Stimulated activated CD4-positive, alpha-beta T cell treated with anti-CD3 and anti-CD28 coated beads, Interleukin-1b, Interleukin-23, amount 100 ng/mL, for 48 hours (primary cell): Measurements from ENCODE around the gene SMC3.

Experiments
- DNase-seq: peaks from one replicate; pipeline ENCODE4 v3.0.0-alpha.2; 2020

Gene SMC3

DNA sequence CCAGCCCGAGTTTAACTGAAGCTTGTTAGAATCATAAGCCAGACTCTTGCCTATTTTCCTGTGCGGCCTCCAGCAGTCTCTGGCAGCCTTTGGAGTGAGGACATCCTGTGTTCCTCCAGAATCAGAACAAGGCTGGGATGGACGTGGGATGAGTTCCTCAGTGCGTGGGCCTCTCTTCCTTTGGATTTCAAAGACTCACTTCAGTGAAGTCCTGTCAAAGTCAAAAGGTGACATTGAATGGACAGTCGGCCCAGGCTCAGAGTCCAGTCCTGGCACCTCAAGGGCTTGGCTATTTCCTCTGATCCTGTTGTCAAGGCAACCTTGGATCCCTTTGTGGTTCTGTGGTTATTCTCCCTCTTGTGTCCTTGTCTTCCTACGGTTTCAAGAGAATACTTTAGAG, 21.4 kb upstream of the SMC3 start:
- DNase-seq, result no peak

DNA sequence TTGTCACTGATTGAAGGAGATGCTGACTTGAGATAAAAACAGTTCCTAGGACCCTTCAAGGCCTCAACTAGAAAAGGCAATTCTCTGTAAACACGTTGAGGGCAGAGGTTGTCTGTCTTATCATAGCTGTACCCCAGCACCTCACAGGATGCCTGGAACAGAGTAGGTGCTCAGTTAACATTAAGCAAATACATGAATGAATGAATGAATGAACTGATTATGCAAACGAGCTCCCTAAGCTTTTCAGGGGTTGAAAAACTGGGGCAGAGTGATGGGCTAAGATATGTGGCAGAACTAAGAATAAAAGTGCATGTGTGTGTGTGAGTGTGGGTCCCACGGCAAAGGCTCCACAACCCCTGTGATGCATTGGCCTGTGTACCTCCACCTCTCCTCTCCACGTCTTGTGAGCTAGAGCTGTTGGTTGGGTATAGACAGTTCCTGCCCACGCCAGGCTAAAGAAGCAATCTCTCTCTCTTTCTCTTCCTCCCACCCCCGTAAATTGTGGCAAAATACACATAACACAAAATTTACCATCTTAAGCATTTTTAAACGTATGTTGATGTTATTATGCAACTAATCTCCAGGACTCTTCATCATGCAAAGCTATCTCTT, 20.9 kb upstream of the SMC3 start:
- DNase-seq, result no peak

GRCh38 chr10:110547139-110547761, 20.2 kb upstream of the SMC3 start:
- no peak for DNase-seq

- no peak for DNase-seq
These were observed 19.5 kb upstream of the SMC3 start for GRCh38 chr10:110548002-110548401.

GRCh38 chr10:110549211-110549610, 18.3 kb upstream of the SMC3 start:
- no peak for DNase-seq

DNA sequence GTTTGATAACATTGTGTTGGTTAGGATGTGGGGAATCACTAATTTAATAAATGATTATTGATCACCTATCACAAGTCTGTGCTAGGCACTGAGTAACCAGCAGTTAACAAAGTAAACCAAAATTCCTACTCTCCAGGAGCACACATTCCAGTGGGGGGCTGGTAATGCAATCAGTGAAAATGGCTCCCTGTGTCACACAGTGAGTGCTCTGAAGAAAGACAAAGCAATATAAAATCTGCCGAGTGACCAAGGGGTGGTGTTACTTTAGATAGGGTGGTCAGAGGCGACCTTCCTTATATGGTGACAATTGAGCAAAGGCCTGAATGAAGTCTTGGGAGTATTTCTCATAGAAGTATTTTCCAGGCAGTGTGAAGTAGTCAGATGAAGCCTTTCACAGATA, 13.6 kb upstream of the SMC3 start:
- no peak for DNase-seq

DNA sequence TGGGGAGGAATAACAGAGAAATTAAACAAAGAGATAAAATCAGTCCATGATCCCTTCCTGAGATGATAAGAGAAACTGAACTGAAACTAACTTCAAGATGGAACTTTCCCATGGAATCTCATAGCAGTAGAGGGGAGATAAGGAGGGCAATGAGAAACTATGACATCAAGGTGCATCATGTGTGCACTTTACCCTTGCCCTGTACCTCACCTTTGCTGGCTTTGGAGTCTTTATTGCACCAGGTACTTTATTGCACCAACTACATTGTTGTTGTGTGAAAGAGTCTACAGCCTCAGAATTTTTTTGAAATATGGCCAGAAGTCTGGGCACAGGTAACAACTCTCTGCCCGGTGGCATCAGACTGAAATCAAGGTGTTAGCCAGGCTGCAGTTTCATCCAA, 11.2 kb upstream of the SMC3 start:
- DNase-seq, result no peak

DNA sequence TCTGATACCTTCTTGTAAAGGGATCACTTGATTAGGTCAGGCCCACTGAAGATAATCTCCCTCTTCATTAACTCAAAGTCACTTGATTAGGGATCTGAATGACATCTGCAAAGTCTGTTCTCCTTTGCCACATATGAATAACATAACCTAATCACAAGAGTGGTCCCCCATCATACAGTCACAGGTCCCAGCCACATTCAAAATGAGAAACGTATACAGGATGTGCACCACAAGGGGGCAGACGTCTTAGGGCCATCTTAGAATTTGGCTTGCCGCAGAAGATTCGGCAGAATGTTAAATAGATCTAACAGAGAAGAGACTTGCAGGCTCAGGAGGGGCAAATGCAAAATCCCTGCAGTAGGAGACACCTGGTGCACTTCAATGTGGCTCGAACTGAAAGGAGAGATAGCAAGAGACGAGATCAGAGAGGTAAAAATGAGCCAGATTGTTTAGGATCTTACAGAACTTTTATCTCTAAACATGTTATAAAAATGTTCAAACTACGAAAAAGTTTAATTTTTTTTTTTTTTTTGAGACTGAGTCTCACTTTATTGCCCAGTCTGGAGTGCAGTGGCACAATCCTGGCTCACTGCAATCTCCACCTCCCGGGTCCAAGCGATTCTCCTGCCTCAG, 10.4 kb upstream of the SMC3 start:
- peak; percentile 71 for DNase-seq

DNA sequence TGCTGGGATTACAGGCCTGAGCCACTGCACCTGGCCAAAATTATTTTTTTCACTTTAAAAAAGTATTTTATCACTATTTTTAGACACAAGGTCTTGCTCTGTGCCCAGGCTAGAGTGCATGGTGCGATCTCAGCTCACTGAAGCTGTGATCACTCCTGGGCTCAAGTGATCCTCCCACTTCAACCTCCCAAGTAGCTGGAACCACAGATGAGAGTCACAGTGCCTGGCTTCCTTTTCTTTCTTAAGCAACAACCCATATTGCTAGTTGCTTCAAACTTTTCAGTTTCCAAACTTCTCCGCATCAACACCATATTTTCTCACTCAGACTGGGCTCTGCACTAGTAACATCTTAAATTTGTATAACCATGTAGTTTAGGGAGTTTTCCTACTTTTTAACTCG, 9.5 kb upstream of the SMC3 start:
- no peak for DNase-seq

DNA sequence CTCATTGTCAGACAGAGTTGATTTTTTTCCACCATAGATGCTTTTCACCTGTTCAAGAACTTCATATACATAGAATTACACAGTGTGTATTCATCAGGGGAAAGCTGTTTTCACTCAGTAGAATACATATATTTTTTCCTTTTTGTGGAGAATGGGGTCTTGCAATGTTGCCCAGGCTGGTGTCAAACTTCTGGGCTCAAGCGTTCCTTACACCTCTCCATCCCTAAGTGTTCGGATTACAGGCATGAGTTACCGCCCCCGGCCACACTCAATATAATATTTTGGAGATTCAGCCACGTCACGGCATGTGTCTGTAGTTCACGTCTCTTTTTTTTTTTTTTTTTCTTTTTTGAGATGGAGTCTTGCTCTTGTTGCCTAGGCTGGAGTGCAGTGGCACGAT, 7.5 kb upstream of the SMC3 start:
- DNase-seq, result no peak

DNA sequence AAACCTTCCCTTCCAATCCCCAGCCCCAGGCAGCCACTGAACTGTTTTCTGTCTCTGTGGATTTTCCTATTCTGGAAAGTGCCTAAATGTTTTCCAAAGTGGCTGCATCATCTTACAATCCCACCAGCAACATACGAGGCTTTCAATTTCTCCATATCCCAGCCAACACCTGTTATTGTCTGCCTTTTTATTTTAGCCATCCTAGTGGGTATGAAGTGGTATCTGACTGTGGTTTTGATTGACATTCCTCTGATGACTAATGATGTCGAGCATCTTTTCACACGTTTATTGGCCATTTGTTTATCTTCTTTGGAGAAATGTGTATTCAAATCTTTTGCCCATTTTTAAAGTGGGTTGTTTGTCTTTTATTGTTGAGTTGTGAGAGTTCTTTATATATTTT, 6.2 kb upstream of the SMC3 start:
- DNase-seq, result no peak

GRCh38 chr10:110562348-110562747, 5.1 kb upstream of the SMC3 start:
- no peak for DNase-seq

- DNase-seq, result no peak
These were observed 4.4 kb upstream of the SMC3 start for GRCh38 chr10:110563132-110563531.

- no peak for DNase-seq
These were observed 859 bp upstream of the SMC3 start for GRCh38 chr10:110566472-110567200.

DNA sequence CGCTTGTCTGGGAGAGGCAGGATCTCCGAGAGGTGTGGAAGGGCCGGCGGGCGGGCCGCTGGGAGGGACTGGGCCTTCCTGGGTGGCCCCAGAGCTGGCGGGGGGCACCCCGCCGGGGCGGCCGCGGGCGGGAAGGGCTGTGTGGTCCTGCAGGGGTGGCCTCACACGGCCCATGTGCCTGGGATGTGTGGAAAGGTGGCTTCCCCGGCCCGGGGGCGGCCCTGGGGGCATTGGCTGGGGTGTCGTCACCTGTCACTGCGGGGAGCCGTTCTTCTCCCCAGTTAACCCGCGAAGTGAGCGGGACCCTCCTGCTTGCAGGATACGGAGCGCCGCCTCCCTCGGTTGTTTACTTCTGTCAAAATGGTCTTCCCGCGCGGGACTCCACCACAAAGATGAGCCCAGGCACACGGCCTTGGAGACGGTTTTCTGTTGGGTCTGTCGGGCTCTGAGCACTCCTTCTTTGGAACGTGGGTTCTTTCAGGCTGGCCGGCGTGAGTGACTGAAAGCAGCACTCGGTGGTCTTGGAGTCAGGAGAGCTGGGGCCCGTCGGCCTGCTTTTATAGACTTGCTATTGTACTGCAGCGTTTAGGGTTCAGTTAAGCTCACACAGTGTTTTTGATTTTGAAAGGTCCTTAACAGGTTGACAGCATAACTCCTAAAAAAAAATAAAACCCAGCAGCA, 700 bp downstream of the SMC3 start:
- DNase-seq, result peak; percentile 57

- no peak for DNase-seq
These were observed 1.6 kb downstream of the SMC3 start for GRCh38 chr10:110569122-110569521.

- no peak for DNase-seq
These were observed 2.2 kb downstream of the SMC3 start for GRCh38 chr10:110569736-110570135.

DNA sequence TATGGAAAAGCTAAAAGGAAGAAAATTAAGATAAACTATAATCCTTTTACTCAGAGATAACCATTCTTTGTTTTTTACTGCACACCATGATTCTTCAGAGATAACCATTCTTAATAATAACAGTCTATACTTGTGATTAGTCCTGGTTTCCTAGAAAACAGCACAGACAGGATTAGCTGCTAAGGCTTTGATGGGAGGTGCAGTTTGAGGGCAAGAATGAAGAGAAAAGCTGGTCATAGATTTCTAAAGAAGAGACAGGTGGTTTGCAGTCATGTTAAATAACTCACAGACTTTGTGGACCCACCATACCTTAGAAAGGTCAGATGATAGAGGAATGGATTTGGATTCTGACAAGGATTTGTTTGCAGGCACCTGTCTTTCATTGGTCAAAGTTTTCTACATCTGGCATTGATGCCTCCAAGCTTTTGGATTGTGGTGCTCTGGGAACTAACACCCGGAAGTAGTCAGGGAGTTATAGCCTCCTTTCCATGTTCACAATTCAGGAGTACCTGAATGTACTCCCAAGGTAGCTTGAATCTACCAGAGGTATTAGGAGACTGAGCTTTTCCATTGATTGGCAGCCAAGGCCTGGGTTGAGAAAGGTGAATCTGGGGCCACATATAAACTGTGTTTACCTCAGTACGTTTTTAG, 3.7 kb downstream of the SMC3 start:
- DNase-seq, result no peak

GRCh38 chr10:110572862-110573261, 5.4 kb downstream of the SMC3 start:
- DNase-seq, result no peak

- DNase-seq, result no peak
These were observed 6.9 kb downstream of the SMC3 start for GRCh38 chr10:110574420-110574819.

GRCh38 chr10:110576220-110576619, 8.7 kb downstream of the SMC3 start:
- no peak for DNase-seq

GRCh38 chr10:110577056-110577455, 9.6 kb downstream of the SMC3 start:
- no peak for DNase-seq

DNA sequence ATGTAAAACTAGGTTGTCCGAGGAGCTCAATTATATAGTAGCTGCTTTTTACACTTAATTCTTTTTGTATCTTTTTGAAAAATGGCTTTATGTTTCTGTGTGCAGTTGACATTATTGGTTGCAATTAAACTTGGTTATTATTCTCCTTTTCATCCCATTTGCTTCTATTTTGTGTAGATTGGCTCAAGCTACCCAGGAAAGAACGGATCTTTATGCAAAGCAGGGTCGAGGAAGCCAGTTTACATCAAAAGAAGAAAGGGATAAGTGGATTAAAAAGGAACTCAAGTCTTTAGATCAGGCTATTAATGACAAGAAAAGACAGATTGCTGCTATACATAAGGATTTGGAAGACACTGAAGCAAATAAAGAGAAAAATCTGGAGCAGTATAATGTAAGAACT, 16.5 kb downstream of the SMC3 start:
- DNase-seq, result no peak
